GM21515 (cell line): Measurements from ENCODE around the gene KIFAP3.
"Not testable (repeated sequence)": the region's sequence is repeated elsewhere in the genome, so short reads cannot be mapped to it uniquely, and the experiment has no call there.

Experiments
- ATAC-seq: cut with Tn5 transposase; IDR thresholded peaks from one replicate; pipeline ENCODE4 v1.9.1; 2021; ENCODE audit not compliant: unreplicated experiment

KIFAP3 gene

GRCh38 chr1:169892176-169892926 is 182.1 kb downstream of the KIFAP3 start:
- ATAC-seq = no peak

GRCh38 chr1:169891539-169891885 is 183.0 kb downstream of the KIFAP3 start:
- ATAC-seq = no peak

DNA sequence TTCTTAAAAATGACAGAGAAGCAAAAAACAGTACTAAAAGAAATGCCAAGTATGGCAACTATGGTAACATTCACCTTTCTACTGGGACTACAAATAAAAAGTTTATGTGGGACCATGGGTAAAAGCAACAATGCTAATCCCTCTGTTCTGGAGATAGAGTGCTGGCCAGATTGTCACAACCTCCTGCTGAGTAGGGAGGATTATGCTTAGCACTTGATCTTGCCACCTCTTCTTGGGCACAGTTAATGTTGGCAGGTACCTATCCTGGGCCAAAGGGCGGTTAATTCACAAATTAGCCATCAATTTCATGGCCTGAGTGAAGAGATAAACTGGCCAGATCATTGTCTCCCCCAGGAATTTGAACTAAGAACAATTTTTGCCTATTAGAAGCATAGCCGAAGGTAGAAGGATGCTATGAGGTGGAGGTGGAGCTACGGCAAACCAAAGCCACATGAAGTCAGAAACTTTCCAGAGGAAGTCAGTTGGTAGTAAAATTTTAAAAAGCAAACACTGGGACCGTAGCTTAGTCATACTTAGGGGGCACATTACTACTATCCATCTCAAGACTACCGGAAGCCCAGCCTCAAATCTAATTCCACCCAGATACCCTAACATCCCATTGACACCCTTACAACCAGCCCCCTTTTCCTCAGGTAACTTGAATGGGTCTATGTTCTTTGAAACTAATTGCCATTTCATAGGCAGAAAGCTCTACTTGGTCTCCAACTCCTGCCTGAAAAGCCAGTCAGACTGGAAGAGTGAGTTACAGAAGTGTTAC is 183.5 kb downstream of the KIFAP3 start:
- ATAC-seq = no peak

DNA sequence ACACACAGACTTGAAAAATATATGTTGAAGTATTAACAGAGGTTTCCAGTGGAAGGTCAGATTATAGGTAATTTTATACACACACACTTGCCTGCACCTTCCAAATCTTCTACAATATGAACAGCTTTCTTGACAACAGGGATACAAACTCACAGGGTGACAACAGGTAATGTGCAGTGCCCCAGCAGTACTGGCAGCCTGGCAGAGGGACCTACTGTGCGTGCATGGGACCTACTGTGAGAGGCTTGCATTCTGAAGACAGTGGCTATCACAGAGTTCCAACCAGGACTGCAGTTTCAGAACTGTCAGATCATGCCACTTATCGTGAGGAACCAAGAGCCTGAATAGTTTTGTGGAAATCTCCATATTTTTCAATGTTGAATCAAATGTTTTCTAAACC is 184.6 kb downstream of the KIFAP3 start:
- no peak for ATAC-seq

DNA sequence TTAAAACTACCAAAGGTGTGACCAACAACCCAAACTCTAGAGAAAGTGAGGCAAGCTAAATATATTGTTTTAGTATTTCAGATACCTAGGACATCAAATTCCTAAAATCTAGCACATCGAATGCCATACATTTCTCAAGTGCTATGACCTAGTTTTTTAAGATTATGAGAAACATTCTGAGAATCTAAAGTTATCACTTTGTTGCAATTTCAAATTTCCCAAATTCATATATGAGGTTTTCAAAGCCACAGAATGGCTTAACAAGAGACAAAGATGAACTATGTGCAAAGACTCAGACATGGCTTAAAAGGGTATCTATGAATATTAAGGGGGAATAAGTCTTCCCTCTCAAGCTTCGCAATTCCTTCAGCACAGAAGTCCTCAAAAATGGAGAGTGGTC is 187.6 kb downstream of the KIFAP3 start:
- ATAC-seq = no peak

- ATAC-seq = no peak
These were observed 188.1 kb downstream of the KIFAP3 start for GRCh38 chr1:169886422-169886821.

- ATAC-seq = no peak
These were observed 189.3 kb downstream of the KIFAP3 start for GRCh38 chr1:169885207-169885606.

GRCh38 chr1:169884634-169885033 is 189.9 kb downstream of the KIFAP3 start:
- no peak for ATAC-seq

DNA sequence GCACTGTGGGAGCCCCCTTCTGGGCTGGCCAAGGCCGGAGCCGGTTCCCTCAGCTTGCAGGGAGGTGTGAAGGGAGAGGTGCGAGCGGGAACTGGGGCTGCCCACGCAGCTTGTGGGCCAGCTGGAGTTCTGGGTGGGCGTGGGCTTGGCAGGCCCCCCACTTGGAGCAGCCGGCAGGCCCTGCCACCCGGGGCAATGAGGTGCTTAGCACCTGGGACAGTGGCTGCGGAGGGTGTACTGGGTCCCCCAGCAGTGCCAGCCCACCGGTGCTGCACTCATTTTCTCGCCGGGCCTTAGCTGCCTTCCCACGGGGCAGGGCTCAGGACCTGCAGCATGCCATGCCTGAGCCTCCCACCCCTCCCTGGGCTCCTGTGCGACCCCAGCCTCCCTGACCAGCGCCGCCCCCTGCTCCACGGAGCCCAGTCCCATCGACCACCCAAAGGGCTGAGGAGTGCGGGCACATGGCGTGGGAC is 192.4 kb downstream of the KIFAP3 start:
- ATAC-seq = no peak

DNA sequence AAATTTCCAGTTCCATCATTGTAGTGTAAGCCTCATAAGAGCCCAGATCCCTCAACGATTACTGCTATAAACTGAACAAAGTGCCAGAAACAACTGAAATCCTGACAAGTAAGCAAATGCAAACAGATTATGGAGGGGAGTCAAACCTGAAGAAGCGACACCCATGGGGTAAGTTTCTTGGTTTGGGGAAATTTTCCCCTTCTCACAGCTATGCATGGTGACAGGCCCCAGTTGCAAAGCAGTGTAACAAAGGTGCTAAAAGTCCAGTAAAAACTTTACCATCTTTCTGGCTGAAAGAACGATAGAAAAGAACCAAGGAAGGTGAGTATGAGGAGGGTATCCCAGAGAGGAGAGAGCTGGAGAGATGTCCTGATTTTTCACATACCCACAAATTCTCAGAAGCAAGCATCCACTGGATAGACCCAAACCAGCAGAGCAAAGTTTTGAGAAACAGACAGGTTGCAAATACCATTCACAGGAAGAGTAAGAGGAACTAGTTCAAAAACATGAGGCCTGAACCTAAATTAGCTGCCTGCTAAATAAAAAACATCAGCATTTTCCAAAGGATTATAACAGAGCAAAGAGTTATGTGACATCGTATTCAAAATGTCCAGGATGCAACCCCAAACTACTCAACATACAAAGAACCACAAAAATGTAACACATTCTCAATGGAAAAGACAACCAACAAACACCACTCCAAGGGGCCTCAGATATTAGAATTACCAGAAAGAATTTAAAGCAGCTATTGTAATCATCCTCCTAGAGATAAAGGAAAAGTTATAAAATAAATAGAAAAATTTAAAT is 195.3 kb downstream of the KIFAP3 start:
- no peak for ATAC-seq

GRCh38 chr1:169878498-169878897 is 196.0 kb downstream of the KIFAP3 start:
- no peak for ATAC-seq

- no peak for ATAC-seq
These were observed 196.5 kb downstream of the KIFAP3 start for GRCh38 chr1:169877800-169878491.

- ATAC-seq = no peak
These were observed 200.3 kb downstream of the KIFAP3 start for GRCh38 chr1:169874229-169874628.

DNA sequence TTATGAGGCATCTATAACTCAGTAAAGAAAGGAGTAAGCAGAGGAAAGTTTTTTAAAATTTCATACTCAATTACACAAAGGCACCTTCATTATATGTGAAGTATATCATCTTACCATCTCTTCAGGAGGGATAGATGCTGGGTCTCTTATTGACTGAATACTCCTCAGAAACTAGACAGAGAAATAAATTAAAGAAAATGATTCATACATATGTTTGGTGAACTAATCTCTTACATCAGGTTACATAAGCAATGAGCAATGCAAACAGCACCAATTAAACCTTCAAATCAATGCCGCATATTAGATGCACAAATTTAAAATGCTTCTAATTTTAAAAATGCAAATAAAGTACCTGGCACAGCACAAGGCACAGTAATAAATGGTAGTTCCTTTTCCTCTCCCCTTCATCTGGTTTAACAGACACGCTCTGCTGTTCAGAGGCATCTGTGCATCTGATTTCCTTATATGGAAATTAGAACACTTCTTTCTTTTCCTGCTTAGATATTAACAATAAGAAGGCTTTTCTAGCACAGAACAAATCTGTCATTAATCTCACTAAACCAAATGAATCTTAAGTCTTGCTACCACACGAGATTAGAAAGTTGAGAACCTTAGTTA is 200.8 kb downstream of the KIFAP3 start:
- no peak for ATAC-seq

DNA sequence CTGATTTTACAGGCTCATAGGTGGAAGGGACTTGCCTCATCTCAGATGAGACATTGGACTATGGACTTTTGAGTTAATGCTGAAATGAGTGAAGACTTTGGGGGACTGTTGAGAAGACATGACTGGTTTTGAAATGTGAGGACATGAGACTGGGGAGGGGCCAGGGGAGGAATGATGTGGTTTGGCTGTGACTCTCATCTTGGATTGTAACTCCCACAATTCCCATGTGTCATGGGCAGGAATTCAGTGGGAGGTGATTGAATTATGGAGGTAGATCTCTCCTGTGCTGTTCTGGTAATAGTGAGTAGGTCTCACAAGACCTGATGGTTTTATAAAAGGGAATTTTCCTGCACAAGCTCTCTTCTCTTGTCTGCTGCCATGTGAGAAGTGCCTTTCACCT is 201.6 kb downstream of the KIFAP3 start:
- no peak for ATAC-seq

GRCh38 chr1:169871988-169872387 is 202.5 kb downstream of the KIFAP3 start:
- ATAC-seq = not testable (repeated sequence)
